ENCODE measurements around the gene OPRL1.

- TF ChIP-seq POLR2AphosphoS5 (IDR thresholded peaks at IDR 0.05; ENCODE audit: low read depth, low read length), result no peak
- TF ChIP-seq TAF1 (IDR thresholded peaks at IDR 0.05; ENCODE audit: borderline replicate concordance, insufficient read depth, low read length), result no peak
Measured at GRCh38 chr20:64057628-64058498, 22.0 kb upstream of the OPRL1 start.
